K562 (cell line): Measurements from ENCODE around the gene BLM. TPM values are rescaled to one million over a fixed set of nuclear protein-coding genes. Genes with fewer than 3 reads are reported as not detected.
A peak's percentile ranks its signal among the peaks of the same experiment; 100 is the strongest.

Experiments
- ARID4B ChIP-seq: sonication (generic); formaldehyde crosslinking; IDR thresholded peaks from 2 replicates; pipeline ENCODE4 v1.8.0; 2022; ENCODE audit warnings: mild to moderate bottlenecking, missing genetic modification reagents
- FOXA1 ChIP-seq: fragments of 450-650 bp; IDR thresholded peaks from 2 replicates; pipeline ENCODE4 v1.6.1; 2016; ENCODE audit warnings: mild to moderate bottlenecking, borderline replicate concordance
- HDAC6 ChIP-seq: IDR thresholded peaks from 2 replicates; pipeline ENCODE4 v1.6.1; 2012; ENCODE audit warnings: low read depth, mild to moderate bottlenecking, control low read depth, inconsistent platforms, low read length, moderate library complexity
- JUNB ChIP-seq: fragments of 450-650 bp; formaldehyde crosslinking; conservative IDR thresholded peaks from 2 replicates; pipeline ENCODE4 v1.4.0; 2020; ENCODE audit warnings: mild to moderate bottlenecking
- KAT8 ChIP-seq: fragments of 450-650 bp; IDR thresholded peaks from 2 replicates; pipeline ENCODE4 v1.6.1; 2016; ENCODE audit warnings: low read depth, mild to moderate bottlenecking
- KHSRP ChIP-seq: fragments of 450-650 bp; IDR thresholded peaks from 2 replicates; pipeline ENCODE4 v1.6.1; 2017
- KLF16 ChIP-seq: IDR thresholded peaks from 2 replicates; pipeline ENCODE4 v1.6.1; 2016; ENCODE audit warnings: antibody characterized with exemption
- KLF6 ChIP-seq: fragments of 250-450 bp; sonication (Bioruptor Pico); IDR thresholded peaks from 2 replicates; pipeline ENCODE4 v1.4.0; 2020; ENCODE audit warnings: mild to moderate bottlenecking, moderate library complexity, borderline replicate concordance
- MAZ ChIP-seq, 2 experiments: fragments of 450-650 bp in 1 of 2; sonication (generic) in 1 of 2; formaldehyde crosslinking; IDR thresholded peaks in 1 of 2; conservative IDR thresholded peaks in 1 of 2; 2 replicates each; pipeline versions ENCODE4 v1.4.0 to v1.5.0; 2020; ENCODE audit warnings: mild to moderate bottlenecking in 1 of 2, missing genetic modification reagents in 1 of 2
- NCOA6 ChIP-seq: fragments of 450-650 bp; IDR thresholded peaks from 2 replicates; pipeline ENCODE4 v1.6.1; 2017; ENCODE audit warnings: mild to moderate bottlenecking
- PRPF4 ChIP-seq: fragments of 200-400 bp; formaldehyde crosslinking; IDR thresholded peaks from one replicate; pipeline ENCODE4 v1.6.1; 2017; ENCODE audit warnings: low read length, low read depth, mild to moderate bottlenecking; ENCODE audit not compliant: insufficient read depth, poor library complexity, severe bottlenecking
- RBM14 ChIP-seq: fragments of 200-400 bp; formaldehyde crosslinking; IDR thresholded peaks from 2 replicates; pipeline ENCODE4 v1.6.1; 2018; ENCODE audit warnings: low read depth, mild to moderate bottlenecking, low read length, moderate library complexity, borderline replicate concordance; ENCODE audit not compliant: insufficient read depth
- RFX7 ChIP-seq: fragments of 250-450 bp; sonication (Bioruptor Pico); IDR thresholded peaks from 2 replicates; pipeline ENCODE4 v1.5.1; 2021; ENCODE audit warnings: mild to moderate bottlenecking
- RNF2 ChIP-seq: sonication (generic); IDR thresholded peaks from 2 replicates; pipeline ENCODE4 v1.6.1; 2016
- TRIM24 ChIP-seq, 2 experiments: fragments of 450-650 bp; IDR thresholded peaks; 2 replicates each; pipeline ENCODE4 v1.6.1; 2016
- ZKSCAN1 ChIP-seq: fragments of 150-350 bp; IDR thresholded peaks from 2 replicates; pipeline ENCODE4 v1.6.1; 2016; ENCODE audit warnings: low read depth, low read length
- ZKSCAN3 ChIP-seq: fragments of 250-450 bp; sonication (Bioruptor Pico); IDR thresholded peaks from 2 replicates; pipeline ENCODE4 v1.4.0; 2020
- polyA plus RNA-seq, 8 experiments: library from polyadenylated mRNA; depleted of rRNA in 4 of 8; stranded (reverse) in 5 of 8; unstranded in 3 of 8; fragments of >200 nt; fragmentation: Nextera tagmentation in 2 of 8; fragmentation: Illumina TruSeq in 1 of 8; extraction: Ambion mirVana in 2 of 8; extraction: Trizol in 1 of 8; gene quantifications; 2 replicates each; pipeline versions ENCODE4 v1.2.1 to v1.2.3, GENCODE V29; 2011 to 2014; ENCODE audit warnings: inconsistent platforms in 1 of 8, missing spikeins in 1 of 8
- total RNA-seq, 7 experiments: library from RNA; depleted of rRNA in 6 of 7; stranded (reverse); fragments of >200 nt in 6 of 7; fragmentation: Illumina TruSeq in 2 of 7; extraction: Trizol in 2 of 7; gene quantifications; 2 replicates each; pipeline versions ENCODE4 v1.2.1 to v1.2.3, GENCODE V29; 2011 to 2021; ENCODE audit warnings: low replicate concordance in 1 of 7
- TF ChIP-seq, protein P1 (sequence below): IDR thresholded peaks from 3 replicates; pipeline ENCODE4 v1.6.1; 2011; ENCODE audit warnings: borderline replicate concordance, mild to moderate bottlenecking; ENCODE audit not compliant: insufficient read length, insufficient read depth
- TF ChIP-seq, protein P2 (sequence below): fragments of 450-650 bp; IDR thresholded peaks from 2 replicates; pipeline ENCODE4 v1.6.1; 2018; ENCODE audit warnings: mild to moderate bottlenecking, low read depth; ENCODE audit not compliant: partially characterized antibody
- TF ChIP-seq, protein P3 (sequence below): sonication (generic); formaldehyde crosslinking; IDR thresholded peaks from 2 replicates; pipeline ENCODE4 v1.8.0; 2022; ENCODE audit warnings: mild to moderate bottlenecking, missing genetic modification reagents

Gene BLM
- total and polyA plus RNA-seq, 9 of the 15 experiments (the other 6 are each of a cell fraction or from before 2014, with no cell fraction given): 21.0 to 56.0 (median 43.9) TPM

GRCh38 chr15:90716976-90717821, at the start of gene BLM (continued):
- TF ChIP-seq MAZ (CRISPR knock-in tag; conservative IDR thresholded peaks at IDR 0.05 in 1 of 2, IDR thresholded peaks at IDR 0.05 in 1 of 2) (peak in 1 of 2 experiments; percentile 36; a peak in 1 of 4 replicates), ARID4B (CRISPR knock-in tag) (peak; percentile 83; the same call in 1 of the 2 replicates), RNF2 (peak; percentile 78), NCOA6 (no peak), KLF16 (no peak), KHSRP (no peak), KAT8 (no peak), ZKSCAN1 (peak; percentile 30; the same call in 1 of the 2 replicates), PRPF4 (no peak), JUNB (CRISPR knock-in tag) (no peak), TRIM24 (IDR thresholded peaks at IDR 0.05) (peak; percentile 72 to 73), RFX7 (CRISPR knock-in tag) (no peak), RBM14 (no peak), ZKSCAN3 (CRISPR knock-in tag) (no peak), KLF6 (no peak), FOXA1 (no peak), HDAC6 (no peak)
- TF ChIP-seq, protein P1, sequence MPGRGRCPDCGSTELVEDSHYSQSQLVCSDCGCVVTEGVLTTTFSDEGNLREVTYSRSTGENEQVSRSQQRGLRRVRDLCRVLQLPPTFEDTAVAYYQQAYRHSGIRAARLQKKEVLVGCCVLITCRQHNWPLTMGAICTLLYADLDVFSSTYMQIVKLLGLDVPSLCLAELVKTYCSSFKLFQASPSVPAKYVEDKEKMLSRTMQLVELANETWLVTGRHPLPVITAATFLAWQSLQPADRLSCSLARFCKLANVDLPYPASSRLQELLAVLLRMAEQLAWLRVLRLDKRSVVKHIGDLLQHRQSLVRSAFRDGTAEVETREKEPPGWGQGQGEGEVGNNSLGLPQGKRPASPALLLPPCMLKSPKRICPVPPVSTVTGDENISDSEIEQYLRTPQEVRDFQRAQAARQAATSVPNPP: no peak
- TF ChIP-seq, protein P2, sequence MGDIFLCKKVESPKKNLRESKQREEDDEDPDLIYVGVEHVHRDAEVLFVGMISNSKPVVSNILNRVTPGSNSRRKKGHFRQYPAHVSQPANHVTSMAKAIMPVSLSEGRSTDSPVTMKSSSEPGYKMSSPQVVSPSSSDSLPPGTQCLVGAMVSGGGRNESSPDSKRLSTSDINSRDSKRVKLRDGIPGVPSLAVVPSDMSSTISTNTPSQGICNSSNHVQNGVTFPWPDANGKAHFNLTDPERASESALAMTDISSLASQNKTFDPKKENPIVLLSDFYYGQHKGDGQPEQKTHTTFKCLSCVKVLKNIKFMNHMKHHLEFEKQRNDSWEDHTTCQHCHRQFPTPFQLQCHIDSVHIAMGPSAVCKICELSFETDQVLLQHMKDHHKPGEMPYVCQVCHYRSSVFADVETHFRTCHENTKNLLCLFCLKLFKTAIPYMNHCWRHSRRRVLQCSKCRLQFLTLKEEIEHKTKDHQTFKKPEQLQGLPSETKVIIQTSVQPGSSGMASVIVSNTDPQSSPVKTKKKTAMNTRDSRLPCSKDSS: no peak
- TF ChIP-seq, protein P3, sequence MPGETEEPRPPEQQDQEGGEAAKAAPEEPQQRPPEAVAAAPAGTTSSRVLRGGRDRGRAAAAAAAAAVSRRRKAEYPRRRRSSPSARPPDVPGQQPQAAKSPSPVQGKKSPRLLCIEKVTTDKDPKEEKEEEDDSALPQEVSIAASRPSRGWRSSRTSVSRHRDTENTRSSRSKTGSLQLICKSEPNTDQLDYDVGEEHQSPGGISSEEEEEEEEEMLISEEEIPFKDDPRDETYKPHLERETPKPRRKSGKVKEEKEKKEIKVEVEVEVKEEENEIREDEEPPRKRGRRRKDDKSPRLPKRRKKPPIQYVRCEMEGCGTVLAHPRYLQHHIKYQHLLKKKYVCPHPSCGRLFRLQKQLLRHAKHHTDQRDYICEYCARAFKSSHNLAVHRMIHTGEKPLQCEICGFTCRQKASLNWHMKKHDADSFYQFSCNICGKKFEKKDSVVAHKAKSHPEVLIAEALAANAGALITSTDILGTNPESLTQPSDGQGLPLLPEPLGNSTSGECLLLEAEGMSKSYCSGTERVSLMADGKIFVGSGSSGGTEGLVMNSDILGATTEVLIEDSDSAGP (CRISPR knock-in tag): no peak
